ENCODE results near the gene ANKS6. TPM values are rescaled to one million over a fixed set of nuclear protein-coding genes. Genes with fewer than 3 reads are reported as not detected.

Gene ANKS6
- total RNA-seq, 1 experiment from 2014 or later = 39.2 TPM

DNA sequence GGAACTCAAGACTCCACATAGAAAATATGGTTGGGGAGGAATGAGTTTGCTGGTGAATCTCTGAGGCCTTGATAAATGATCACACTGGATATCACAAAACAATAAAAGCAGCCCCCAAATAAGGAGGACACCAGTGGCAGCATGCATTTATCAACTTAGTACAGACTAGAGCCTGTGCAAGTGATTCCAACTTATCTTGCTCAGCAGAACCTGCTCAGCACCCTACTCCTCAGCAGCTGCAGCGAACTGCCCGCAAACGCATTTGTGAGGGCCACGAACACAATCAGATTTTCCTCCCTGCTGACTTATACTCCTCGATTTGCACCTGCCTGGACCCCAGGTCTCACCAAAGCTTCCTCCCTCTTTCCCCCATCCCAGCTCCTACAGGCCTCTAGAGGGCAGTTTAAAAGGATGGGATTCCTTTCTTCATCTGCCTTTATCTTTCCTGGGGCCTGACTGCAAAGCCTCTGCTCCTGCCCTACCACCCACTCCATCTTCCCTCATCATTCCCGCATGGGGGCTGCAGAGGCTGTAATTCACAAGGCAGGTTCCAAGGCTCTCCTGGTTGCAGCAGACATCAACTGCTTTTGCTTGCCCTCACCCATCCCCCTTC is 41.2 kb downstream of the ANKS6 start:
- ChIA-PET POLR2A (no interaction called here), CTCF (no interaction called here), RAD21 (ENCODE audit: low non-redundant PET in 1 of 2, low total read pairs in 2 of 2, uncharacterized antibody in 2 of 2, unreplicated experiment in 2 of 2) (no interaction called here)
- Histone ChIP-seq H3K9me3 (ENCODE audit: control insufficient read depth in 1 of 2, insufficient read depth in 1 of 2, low read depth in 1 of 2, low read length in 2 of 2) (no peaks in the 10 kb centered on the region), H3K9me2 (ENCODE audit: insufficient read depth) (no peaks in the 10 kb centered on the region), H4K20me1 (ENCODE audit: insufficient read depth) (no peaks in the 10 kb centered on the region), H3K4me3 (replicated peaks in 1 of 2; ENCODE audit: low read depth in 1 of 2, low read length in 2 of 2) (no peak overlapping the region), H3K27me3 (ENCODE audit: insufficient read depth, low read length) (no peaks in the 10 kb centered on the region), H3K9ac (ENCODE audit: low read length) (no peak overlapping the region), H3K4me1 (ENCODE audit: control insufficient read depth in 1 of 2, insufficient read depth in 2 of 2, low read length in 2 of 2) (no peaks in the 10 kb centered on the region), H3K36me3 (ENCODE audit: control insufficient read depth in 1 of 2, insufficient read depth in 2 of 2, low read length in 2 of 2) (peaks cover 6 to 16% of the 10 kb centered on the region in 2 experiments; a peak in 3 of 4 replicates), H3K79me2 (ENCODE audit: insufficient read depth, low read length) (no peaks in the 10 kb centered on the region), H2AFZ (ENCODE audit: low read depth, low read length, poor library complexity, severe bottlenecking) (no peak overlapping the region), H3K27ac (ENCODE audit: low read depth, low read length) (no peak overlapping the region), H3K4me2 (ENCODE audit: low read length) (no peak overlapping the region)
- BruUV-seq (replicated peaks) = no TSS peak
- ATAC-seq = no peak
- intact Hi-C loops (cut with micrococcal nuclease) = no loop called here
- TF ChIP-seq, protein P1, sequence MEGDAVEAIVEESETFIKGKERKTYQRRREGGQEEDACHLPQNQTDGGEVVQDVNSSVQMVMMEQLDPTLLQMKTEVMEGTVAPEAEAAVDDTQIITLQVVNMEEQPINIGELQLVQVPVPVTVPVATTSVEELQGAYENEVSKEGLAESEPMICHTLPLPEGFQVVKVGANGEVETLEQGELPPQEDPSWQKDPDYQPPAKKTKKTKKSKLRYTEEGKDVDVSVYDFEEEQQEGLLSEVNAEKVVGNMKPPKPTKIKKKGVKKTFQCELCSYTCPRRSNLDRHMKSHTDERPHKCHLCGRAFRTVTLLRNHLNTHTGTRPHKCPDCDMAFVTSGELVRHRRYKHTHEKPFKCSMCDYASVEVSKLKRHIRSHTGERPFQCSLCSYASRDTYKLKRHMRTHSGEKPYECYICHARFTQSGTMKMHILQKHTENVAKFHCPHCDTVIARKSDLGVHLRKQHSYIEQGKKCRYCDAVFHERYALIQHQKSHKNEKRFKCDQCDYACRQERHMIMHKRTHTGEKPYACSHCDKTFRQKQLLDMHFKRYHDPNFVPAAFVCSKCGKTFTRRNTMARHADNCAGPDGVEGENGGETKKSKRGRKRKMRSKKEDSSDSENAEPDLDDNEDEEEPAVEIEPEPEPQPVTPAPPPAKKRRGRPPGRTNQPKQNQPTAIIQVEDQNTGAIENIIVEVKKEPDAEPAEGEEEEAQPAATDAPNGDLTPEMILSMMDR (IDR thresholded peaks at IDR 0.05 in 2 of 3, conservative IDR thresholded peaks at IDR 0.05 in 1 of 3; ENCODE audit: borderline replicate concordance in 1 of 3, insufficient read depth in 1 of 3, low read depth in 2 of 3, low read length in 2 of 3) = 0 out of 6 replicates have a peak, but pooled peaks of 1 of the 3 experiments have one; percentile 7
- TF ChIP-seq SRF (IDR thresholded peaks at IDR 0.05; ENCODE audit: low read depth) (no peak), RAD21 (IDR thresholded peaks at IDR 0.05; ENCODE audit: low read depth) (no peak), ELF1 (IDR thresholded peaks at IDR 0.05; ENCODE audit: borderline replicate concordance, low read depth) (no peak), ZFX (IDR thresholded peaks at IDR 0.05) (no peak)
- TF ChIP-seq, protein P2, sequence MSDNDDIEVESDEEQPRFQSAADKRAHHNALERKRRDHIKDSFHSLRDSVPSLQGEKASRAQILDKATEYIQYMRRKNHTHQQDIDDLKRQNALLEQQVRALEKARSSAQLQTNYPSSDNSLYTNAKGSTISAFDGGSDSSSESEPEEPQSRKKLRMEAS (IDR thresholded peaks at IDR 0.05) = no peak
- no peak for DNase-seq (ENCODE audit: low read depth, low spot score)

- RAD21 ChIA-PET (ENCODE audit: low non-redundant PET in 1 of 2, low total read pairs in 2 of 2, uncharacterized antibody in 2 of 2, unreplicated experiment in 2 of 2) = no interaction called here
- ATAC-seq (no peak), DNase-seq (ENCODE audit: low read depth, low spot score) (no peak)
- H3K4me1 ChIP-seq (ENCODE audit: control insufficient read depth in 1 of 2, insufficient read depth in 2 of 2, low read length in 2 of 2) = no peaks in the 10 kb centered on the region
- no peak overlapping the region for H2AFZ ChIP-seq (ENCODE audit: low read depth, low read length, poor library complexity, severe bottlenecking)
- peaks cover 10 to 16% of the 10 kb centered on the region in 2 experiments; a peak in 3 of 4 replicates for H3K36me3 ChIP-seq (ENCODE audit: control insufficient read depth in 1 of 2, insufficient read depth in 2 of 2, low read length in 2 of 2)
- H4K20me1 ChIP-seq (ENCODE audit: insufficient read depth) = no peaks in the 10 kb centered on the region
- intact Hi-C loops (cut with micrococcal nuclease) = no loop called here
- BruUV-seq (replicated peaks) = no TSS peak
- H3K27ac ChIP-seq (ENCODE audit: low read depth, low read length) = no peak overlapping the region
- no peak overlapping the region for H3K9ac ChIP-seq (ENCODE audit: low read length)
- H3K79me2 ChIP-seq (ENCODE audit: insufficient read depth, low read length) = no peaks in the 10 kb centered on the region
- H3K9me2 ChIP-seq (ENCODE audit: insufficient read depth) = no peaks in the 10 kb centered on the region
- no peak overlapping the region for H3K4me2 ChIP-seq (ENCODE audit: low read length)
- H3K9me3 ChIP-seq (ENCODE audit: control insufficient read depth in 1 of 2, insufficient read depth in 1 of 2, low read depth in 1 of 2, low read length in 2 of 2) = no peaks in the 10 kb centered on the region
- H3K27me3 ChIP-seq (ENCODE audit: insufficient read depth, low read length) = no peaks in the 10 kb centered on the region
- CTCF ChIA-PET = interaction anchor here (3.6 kb wide), 1 partner anchor 24 kb away, joined by 11 read pairs; no protein-coding TSS in a partner anchor
- POLR2A ChIA-PET = no interaction called here
- H3K4me3 ChIP-seq (replicated peaks in 1 of 2; ENCODE audit: low read depth in 1 of 2, low read length in 2 of 2) = no peak overlapping the region
- TF ChIP-seq, protein P3, sequence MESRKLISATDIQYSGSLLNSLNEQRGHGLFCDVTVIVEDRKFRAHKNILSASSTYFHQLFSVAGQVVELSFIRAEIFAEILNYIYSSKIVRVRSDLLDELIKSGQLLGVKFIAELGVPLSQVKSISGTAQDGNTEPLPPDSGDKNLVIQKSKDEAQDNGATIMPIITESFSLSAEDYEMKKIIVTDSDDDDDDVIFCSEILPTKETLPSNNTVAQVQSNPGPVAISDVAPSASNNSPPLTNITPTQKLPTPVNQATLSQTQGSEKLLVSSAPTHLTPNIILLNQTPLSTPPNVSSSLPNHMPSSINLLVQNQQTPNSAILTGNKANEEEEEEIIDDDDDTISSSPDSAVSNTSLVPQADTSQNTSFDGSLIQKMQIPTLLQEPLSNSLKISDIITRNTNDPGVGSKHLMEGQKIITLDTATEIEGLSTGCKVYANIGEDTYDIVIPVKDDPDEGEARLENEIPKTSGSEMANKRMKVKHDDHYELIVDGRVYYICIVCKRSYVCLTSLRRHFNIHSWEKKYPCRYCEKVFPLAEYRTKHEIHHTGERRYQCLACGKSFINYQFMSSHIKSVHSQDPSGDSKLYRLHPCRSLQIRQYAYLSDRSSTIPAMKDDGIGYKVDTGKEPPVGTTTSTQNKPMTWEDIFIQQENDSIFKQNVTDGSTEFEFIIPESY (IDR thresholded peaks at IDR 0.05; ENCODE audit: extremely low read depth, insufficient replicate concordance, low read length) = no peak
- no peak for TF ChIP-seq POLR2AphosphoS5 (IDR thresholded peaks at IDR 0.05; ENCODE audit: low read depth, low read length)
- no peak for TF ChIP-seq SIN3A (IDR thresholded peaks at IDR 0.05; ENCODE audit: low read depth)
- no peak for TF ChIP-seq SRF (IDR thresholded peaks at IDR 0.05; ENCODE audit: low read depth)
- TF ChIP-seq ZFX (IDR thresholded peaks at IDR 0.05) = no peak
- no peak for TF ChIP-seq TCF7L2 (IDR thresholded peaks at IDR 0.05; ENCODE audit: borderline replicate concordance, extremely low read depth, insufficient read depth, insufficient read length)
- no peak for TF ChIP-seq ATF3 (IDR thresholded peaks at IDR 0.05)
- TF ChIP-seq EZH2phosphoT487 (IDR thresholded peaks at IDR 0.05; ENCODE audit: borderline replicate concordance) = no peak
- TF ChIP-seq, protein P2 (IDR thresholded peaks at IDR 0.05) = no peak
Observed at GRCh38 chr9:98751210-98751609, 45.1 kb downstream of the ANKS6 start.

Measured in HCT116 (cell line).